ENCODE data around the gene KAT8.
"Not testable (repeated sequence)": the region's sequence is repeated elsewhere in the genome, so short reads cannot be mapped to it uniquely, and the experiment has no call there.

The KAT8 gene

GRCh38 chr16:31142109-31143010 is 24.9 kb downstream of the KAT8 start:
- Histone ChIP-seq H2BK5ac (ENCODE audit: low read depth, low read length, poor library complexity) (peak overlapping the region; percentile 42), H4K12ac (ENCODE audit: low read depth, low read length) (peak overlapping the region; percentile 75)
- WGBS (ENCODE audit: extremely low coverage, insufficient coverage, insufficient read length): no CpG with 5 or more reads among the region's 89 CpGs

GRCh38 chr16:31143011-31143693 is 25.7 kb downstream of the KAT8 start:
- Histone ChIP-seq H3K27ac (ENCODE audit: low read depth, low read length) (no peak overlapping the region), H3K4ac (ENCODE audit: low read depth, low read length) (peak overlapping the region; percentile 31), H3K23ac (ENCODE audit: low read length) (no peak overlapping the region), H3K4me1 (ENCODE audit: control insufficient read depth in 1 of 2, insufficient read depth in 2 of 2, low read length in 2 of 2) (peaks cover 25 to 26% of the 10 kb centered on the region in 2 experiments), H3K9me3 (ENCODE audit: insufficient read depth, low read depth, low read length) (peaks cover 6% of the 10 kb centered on the region), H3K18ac (ENCODE audit: low read length) (peak overlapping the region; percentile 26), H3K9ac (ENCODE audit: low read length) (peak overlapping the region; percentile 87), H3K14ac (ENCODE audit: low read length) (peak overlapping the region; percentile 35), H3K79me1 (ENCODE audit: low read length) (peaks cover 23% of the 10 kb centered on the region), H2BK120ac (ENCODE audit: insufficient read depth, low read length, poor library complexity) (peak overlapping the region; percentile 26), H2AFZ (ENCODE audit: insufficient read depth, low read length, poor library complexity) (peak overlapping the region; percentile 87), H3K27me3 (ENCODE audit: insufficient read depth, low read length) (no peaks in the 10 kb centered on the region), H3K36me3 (ENCODE audit: control insufficient read depth in 1 of 2, insufficient read depth in 2 of 2, low read length in 2 of 2) (no peaks in the 10 kb centered on the region), H3K4me2 (ENCODE audit: low read length) (peak overlapping the region; percentile 100), H4K8ac (ENCODE audit: low read depth, low read length) (peak overlapping the region; percentile 72), H4K12ac (ENCODE audit: low read depth, low read length) (peak overlapping the region; percentile 75), H2BK12ac (ENCODE audit: low read length) (no peak overlapping the region), H2BK5ac (ENCODE audit: low read depth, low read length, poor library complexity) (no peak overlapping the region), H4K91ac (ENCODE audit: low read depth, low read length) (peak overlapping the region; percentile 75), H2AK5ac (ENCODE audit: low read length) (peak overlapping the region; percentile 31), H3K4me3 (ENCODE audit: low read depth, low read length) (no peak overlapping the region), H3K79me2 (ENCODE audit: control insufficient read depth, insufficient read depth, low read length, poor library complexity) (peaks cover 3% of the 10 kb centered on the region)
- no CpG with 5 or more reads among the region's 22 CpGs for WGBS (ENCODE audit: extremely low coverage, insufficient coverage, insufficient read length)
- no peak for DNase-seq

More at GRCh38 chr16:31142109-31143010, 24.9 kb downstream of the KAT8 start:
- Histone ChIP-seq H3K18ac (ENCODE audit: low read length) (peak overlapping the region; percentile 26), H3K14ac (ENCODE audit: low read length) (peak overlapping the region; percentile 35), H3K4me3 (ENCODE audit: low read depth, low read length) (peak overlapping the region; percentile 68), H2AFZ (ENCODE audit: insufficient read depth, low read length, poor library complexity) (peak overlapping the region; percentile 87), H2BK12ac (ENCODE audit: low read length) (peak overlapping the region; percentile 1), H3K79me2 (ENCODE audit: control insufficient read depth, insufficient read depth, low read length, poor library complexity) (peaks cover 3% of the 10 kb centered on the region), H3K4ac (ENCODE audit: low read depth, low read length) (peak overlapping the region; percentile 31), H3K27me3 (ENCODE audit: insufficient read depth, low read length) (no peaks in the 10 kb centered on the region), H3K4me1 (ENCODE audit: control insufficient read depth in 1 of 2, insufficient read depth in 2 of 2, low read length in 2 of 2) (peaks cover 26 to 27% of the 10 kb centered on the region in 2 experiments), H4K8ac (ENCODE audit: low read depth, low read length) (peak overlapping the region; percentile 72), H4K91ac (ENCODE audit: low read depth, low read length) (peak overlapping the region; percentile 75), H3K27ac (ENCODE audit: low read depth, low read length) (peak overlapping the region; percentile 20), H3K9me3 (ENCODE audit: insufficient read depth, low read depth, low read length) (peaks cover 6% of the 10 kb centered on the region), H3K36me3 (ENCODE audit: control insufficient read depth in 1 of 2, insufficient read depth in 2 of 2, low read length in 2 of 2) (no peaks in the 10 kb centered on the region), H3K79me1 (ENCODE audit: low read length) (peaks cover 23% of the 10 kb centered on the region), H3K4me2 (ENCODE audit: low read length) (peak overlapping the region; percentile 100), H2BK120ac (ENCODE audit: insufficient read depth, low read length, poor library complexity) (peak overlapping the region; percentile 26), H2AK5ac (ENCODE audit: low read length) (peak overlapping the region; percentile 31), H3K9ac (ENCODE audit: low read length) (peak overlapping the region; percentile 87), H3K23ac (ENCODE audit: low read length) (no peak overlapping the region)
- peak; percentile 99 for DNase-seq

- peaks cover 3% of the 10 kb centered on the region for H3K79me2 ChIP-seq (ENCODE audit: control insufficient read depth, insufficient read depth, low read length, poor library complexity)
- H3K4me3 ChIP-seq (ENCODE audit: low read depth, low read length): no peak overlapping the region
- no peaks in the 10 kb centered on the region for H3K36me3 ChIP-seq (ENCODE audit: control insufficient read depth in 1 of 2, insufficient read depth in 2 of 2, low read length in 2 of 2)
- no peak overlapping the region for H4K12ac ChIP-seq (ENCODE audit: low read depth, low read length)
- no peak overlapping the region for H3K23ac ChIP-seq (ENCODE audit: low read length)
- H3K9ac ChIP-seq (ENCODE audit: low read length): no peak overlapping the region
- no peaks in the 10 kb centered on the region for H3K27me3 ChIP-seq (ENCODE audit: insufficient read depth, low read length)
- H3K14ac ChIP-seq (ENCODE audit: low read length): no peak overlapping the region
- H4K91ac ChIP-seq (ENCODE audit: low read depth, low read length): no peak overlapping the region
- no CpG with 5 or more reads among the region's 8 CpGs for WGBS (ENCODE audit: extremely low coverage, insufficient coverage, insufficient read length)
- H3K27ac ChIP-seq (ENCODE audit: low read depth, low read length): no peak overlapping the region
- peaks cover 19 to 24% of the 10 kb centered on the region in 2 experiments for H3K4me1 ChIP-seq (ENCODE audit: control insufficient read depth in 1 of 2, insufficient read depth in 2 of 2, low read length in 2 of 2)
- no peak for DNase-seq
- H3K18ac ChIP-seq (ENCODE audit: low read length): no peak overlapping the region
- no peak overlapping the region for H2BK5ac ChIP-seq (ENCODE audit: low read depth, low read length, poor library complexity)
- H3K4me2 ChIP-seq (ENCODE audit: low read length): no peak overlapping the region
- no peak overlapping the region for H2BK12ac ChIP-seq (ENCODE audit: low read length)
- H3K9me3 ChIP-seq (ENCODE audit: insufficient read depth, low read depth, low read length): peaks cover 2% of the 10 kb centered on the region
- no peak overlapping the region for H3K4ac ChIP-seq (ENCODE audit: low read depth, low read length)
- no peak overlapping the region for H4K8ac ChIP-seq (ENCODE audit: low read depth, low read length)
- no peak overlapping the region for H2BK120ac ChIP-seq (ENCODE audit: insufficient read depth, low read length, poor library complexity)
- H3K79me1 ChIP-seq (ENCODE audit: low read length): peaks cover 17% of the 10 kb centered on the region
- no peak overlapping the region for H2AK5ac ChIP-seq (ENCODE audit: low read length)
- H2AFZ ChIP-seq (ENCODE audit: insufficient read depth, low read length, poor library complexity): no peak overlapping the region
These were observed 26.3 kb downstream of the KAT8 start for GRCh38 chr16:31143694-31144148.

- not testable (repeated sequence) for H3K23ac ChIP-seq (ENCODE audit: low read length); H2AFZ ChIP-seq (ENCODE audit: insufficient read depth, low read length, poor library complexity); H4K8ac ChIP-seq (ENCODE audit: low read depth, low read length); H2BK12ac ChIP-seq (ENCODE audit: low read length); H3K27me3 ChIP-seq (ENCODE audit: insufficient read depth, low read length); H3K4me2 ChIP-seq (ENCODE audit: low read length); H3K9ac ChIP-seq (ENCODE audit: low read length); H3K14ac ChIP-seq (ENCODE audit: low read length); H3K27ac ChIP-seq (ENCODE audit: low read depth, low read length); H2AK5ac ChIP-seq (ENCODE audit: low read length); DNase-seq; H2BK5ac ChIP-seq (ENCODE audit: low read depth, low read length, poor library complexity); H4K12ac ChIP-seq (ENCODE audit: low read depth, low read length); H2BK120ac ChIP-seq (ENCODE audit: insufficient read depth, low read length, poor library complexity); H3K79me2 ChIP-seq (ENCODE audit: control insufficient read depth, insufficient read depth, low read length, poor library complexity); H3K36me3 ChIP-seq (ENCODE audit: control insufficient read depth in 1 of 2, insufficient read depth in 2 of 2, low read length in 2 of 2); H3K18ac ChIP-seq (ENCODE audit: low read length); H3K4me3 ChIP-seq (ENCODE audit: low read depth, low read length); H3K4ac ChIP-seq (ENCODE audit: low read depth, low read length); H4K91ac ChIP-seq (ENCODE audit: low read depth, low read length); H3K9me3 ChIP-seq (ENCODE audit: insufficient read depth, low read depth, low read length)
- Histone ChIP-seq H3K79me1 (ENCODE audit: low read length) (peaks cover 11% of the 10 kb centered on the region), H3K4me1 (ENCODE audit: control insufficient read depth in 1 of 2, insufficient read depth in 2 of 2, low read length in 2 of 2) (peaks cover 12 to 17% of the 10 kb centered on the region in 2 experiments)
- no CpG with 5 or more reads among the region's 7 CpGs for WGBS (ENCODE audit: extremely low coverage, insufficient coverage, insufficient read length)
These were observed 27.0 kb downstream of the KAT8 start for GRCh38 chr16:31144418-31144817.
